Stimulated activated naive CD4-positive, alpha-beta T cell treated with Interleukin-2 at 50 U/mL for 16 hours (primary cell): Measurements from ENCODE around the gene INVS.
"Not testable (repeated sequence)": the region's sequence is repeated elsewhere in the genome, so short reads cannot be mapped to it uniquely, and the experiment has no call there.

Experiments used
- DNase-seq: peaks from one replicate; lab custom pipeline; 2025; lab: John Stamatoyannopoulos, UW

INVS gene

GRCh38 chr9:100126423-100126822 is 27.4 kb downstream of the INVS start:
- no peak for DNase-seq

DNA sequence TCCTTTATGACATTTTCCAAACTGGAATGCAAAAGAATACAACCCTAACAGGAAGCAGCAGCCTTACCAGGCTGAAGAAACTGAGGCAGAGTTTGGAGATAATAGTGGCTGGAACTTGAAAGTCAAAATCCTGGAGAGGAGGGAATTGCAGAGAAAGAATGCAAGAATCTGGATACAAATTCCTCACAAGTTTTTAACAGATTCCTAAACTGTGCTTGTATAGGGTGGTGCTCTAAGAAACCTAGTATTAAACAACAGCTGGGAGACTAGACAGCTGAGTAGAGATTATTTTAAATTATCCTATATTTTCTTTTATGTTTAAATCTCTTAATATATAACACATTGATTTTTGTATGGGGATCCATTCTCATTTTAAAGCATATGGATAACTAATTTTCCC is 30.7 kb downstream of the INVS start:
- no peak for DNase-seq

- no peak for DNase-seq
Measured at GRCh38 chr9:100131216-100131615, 32.2 kb downstream of the INVS start.

DNA sequence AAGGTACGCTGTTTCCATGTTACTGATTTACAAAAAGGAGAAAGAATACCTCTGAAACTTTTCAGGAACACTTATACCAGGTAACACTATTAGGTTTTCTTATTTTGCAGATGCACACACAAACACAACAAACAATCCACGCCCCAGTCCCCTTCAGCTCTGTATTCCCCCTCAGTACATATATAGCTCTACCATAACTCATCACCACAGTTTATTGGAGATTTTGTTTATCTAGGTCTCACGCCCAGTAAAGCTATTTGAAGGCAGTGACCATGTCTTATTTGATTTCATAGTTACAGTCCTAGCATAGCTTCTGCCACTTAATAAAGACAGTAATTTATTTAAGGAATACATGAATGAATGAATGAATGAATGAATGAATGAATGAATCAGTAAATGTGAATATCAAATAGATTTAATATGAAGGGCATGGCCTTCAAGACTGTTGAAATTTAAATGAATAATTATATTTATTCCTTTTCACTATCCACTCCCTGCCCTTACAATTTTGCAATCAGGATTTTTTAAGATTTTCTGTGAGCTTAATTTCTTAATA is 32.9 kb downstream of the INVS start:
- no peak for DNase-seq

DNA sequence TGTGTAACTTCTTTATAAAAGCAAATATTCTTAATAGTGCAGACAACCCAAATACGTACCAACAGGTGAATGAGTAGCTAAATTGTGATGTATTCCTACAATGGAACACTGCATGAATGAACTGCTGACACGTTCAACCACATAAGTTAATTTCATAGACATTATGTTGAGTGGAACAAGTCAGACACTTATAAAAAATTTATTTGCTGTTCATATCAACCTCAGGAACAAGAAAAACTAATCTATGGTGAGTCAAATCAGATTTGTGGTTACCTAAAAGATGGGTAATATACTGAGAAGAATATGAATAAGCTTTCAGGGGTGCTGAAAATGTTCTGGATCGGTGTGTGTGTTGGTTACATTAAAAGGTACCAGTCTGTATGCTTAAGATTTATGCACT is 35.7 kb downstream of the INVS start:
- no peak for DNase-seq

DNA sequence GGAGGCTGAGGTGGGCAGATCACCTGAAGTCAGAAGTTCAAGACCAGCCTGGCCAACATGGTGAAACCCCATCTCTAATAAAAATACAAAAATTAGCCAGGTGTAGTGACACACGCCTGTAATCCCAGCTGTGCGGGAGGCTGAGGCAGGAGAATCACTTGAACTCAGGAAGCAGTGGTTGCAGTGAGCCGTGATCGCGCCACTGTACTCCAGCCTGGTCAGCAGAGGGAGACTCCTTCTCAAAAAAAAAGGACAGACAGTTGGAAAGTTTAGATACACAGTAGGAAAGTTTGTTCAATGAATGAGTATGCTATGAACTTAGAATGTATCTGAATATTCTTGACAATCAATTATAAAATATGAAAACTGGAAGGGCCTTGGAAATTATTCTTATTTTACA is 37.8 kb downstream of the INVS start:
- not testable (repeated sequence) for DNase-seq

GRCh38 chr9:100140303-100140702 is 41.3 kb downstream of the INVS start:
- DNase-seq: not testable (repeated sequence)

- not testable (repeated sequence) for DNase-seq
Measured at GRCh38 chr9:100141862-100142261, 42.8 kb downstream of the INVS start.

GRCh38 chr9:100145167-100145934 is 46.3 kb downstream of the INVS start:
- DNase-seq: not testable (repeated sequence)

- DNase-seq: not testable (repeated sequence)
Measured at GRCh38 chr9:100145976-100146375, 46.9 kb downstream of the INVS start.

- DNase-seq: no peak
Measured at GRCh38 chr9:100150214-100150613, 51.2 kb downstream of the INVS start.

DNA sequence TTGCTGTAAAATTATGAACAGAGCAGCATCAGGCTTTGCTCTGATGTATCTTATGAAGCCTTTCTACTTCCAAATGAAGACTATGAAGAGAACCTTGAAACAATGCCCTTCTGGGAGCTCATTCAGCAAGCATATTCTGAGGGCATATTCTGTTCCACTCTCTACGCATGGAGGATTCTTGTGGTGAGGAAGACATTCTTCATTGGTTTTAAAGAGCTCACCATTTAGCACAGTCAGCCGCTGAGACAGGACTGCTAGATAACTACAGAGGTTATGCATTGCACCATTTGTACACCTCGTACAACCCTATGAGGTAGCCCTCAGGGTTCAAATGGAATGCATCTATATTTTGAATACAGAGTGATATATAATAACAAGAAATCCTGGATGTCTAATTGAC is 61.0 kb downstream of the INVS start:
- no peak for DNase-seq

- no peak for DNase-seq
Measured at GRCh38 chr9:100167176-100167575, 68.1 kb downstream of the INVS start.

- no peak for DNase-seq
Measured at GRCh38 chr9:100167915-100168654, 69.0 kb downstream of the INVS start.

- no peak for DNase-seq
Measured at GRCh38 chr9:100170085-100170484, 71.0 kb downstream of the INVS start.

DNA sequence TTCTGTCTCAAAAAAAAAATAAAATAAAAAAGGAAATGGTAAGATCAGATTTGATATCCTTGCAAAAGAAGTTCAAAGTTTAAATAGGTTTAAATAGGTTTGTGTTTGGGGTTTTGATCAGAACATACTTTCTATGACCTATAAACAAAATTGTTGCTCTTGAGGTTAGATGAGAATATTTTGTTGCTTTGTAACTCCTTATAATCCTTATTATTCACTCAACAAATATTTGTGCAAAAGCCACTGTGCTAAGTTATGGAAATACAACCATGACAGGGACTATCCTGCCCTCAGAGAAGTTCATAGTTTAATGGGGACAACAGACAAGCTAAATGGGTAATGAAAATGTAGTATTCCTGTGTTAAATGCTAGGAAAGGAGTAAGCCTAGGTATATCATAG is 71.5 kb downstream of the INVS start:
- DNase-seq: no peak

- no peak for DNase-seq
Measured at GRCh38 chr9:100186356-100186755, 87.3 kb downstream of the INVS start.

DNA sequence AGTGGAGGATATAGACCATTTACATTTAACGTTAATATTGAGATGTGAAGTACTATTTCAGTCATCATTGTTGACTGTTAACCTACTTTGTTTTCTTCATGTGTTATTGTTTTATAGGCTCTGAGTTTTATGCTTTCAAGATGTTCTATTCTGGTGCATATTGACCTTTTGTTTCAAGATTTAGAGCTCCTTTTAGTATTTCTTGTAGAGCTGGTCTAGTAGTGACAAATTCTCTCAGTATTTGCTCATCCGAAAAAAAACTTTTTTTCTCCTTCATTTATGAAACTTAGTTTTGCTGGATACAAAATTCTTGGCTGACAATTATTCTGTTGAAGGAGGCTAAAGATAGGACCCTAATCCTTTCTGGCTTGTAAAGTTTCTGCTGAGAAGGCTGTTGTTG is 91.3 kb downstream of the INVS start:
- no peak for DNase-seq

- no peak for DNase-seq
Measured at GRCh38 chr9:100191264-100191663, 92.2 kb downstream of the INVS start.

DNA sequence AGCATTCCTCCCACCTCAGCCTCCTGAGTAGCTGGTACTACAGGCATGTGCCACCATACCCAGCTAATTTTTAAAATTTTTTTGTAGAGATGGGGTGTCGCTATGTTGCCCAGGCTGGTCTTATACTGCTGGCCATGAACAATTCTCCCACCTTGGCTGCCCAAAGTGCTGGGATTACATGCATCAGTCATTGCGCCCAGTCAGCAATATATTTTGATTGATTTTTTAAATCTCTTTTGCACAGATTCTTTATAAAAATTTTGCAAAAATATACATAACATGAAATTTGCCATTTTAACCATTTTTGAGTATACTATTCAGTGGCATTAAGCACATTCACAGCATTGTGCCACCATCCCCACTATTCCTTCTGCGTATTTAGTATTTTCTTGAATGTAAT is 94.0 kb downstream of the INVS start:
- DNase-seq: no peak

GRCh38 chr9:100196215-100196614 is 97.2 kb downstream of the INVS start:
- DNase-seq: no peak

DNA sequence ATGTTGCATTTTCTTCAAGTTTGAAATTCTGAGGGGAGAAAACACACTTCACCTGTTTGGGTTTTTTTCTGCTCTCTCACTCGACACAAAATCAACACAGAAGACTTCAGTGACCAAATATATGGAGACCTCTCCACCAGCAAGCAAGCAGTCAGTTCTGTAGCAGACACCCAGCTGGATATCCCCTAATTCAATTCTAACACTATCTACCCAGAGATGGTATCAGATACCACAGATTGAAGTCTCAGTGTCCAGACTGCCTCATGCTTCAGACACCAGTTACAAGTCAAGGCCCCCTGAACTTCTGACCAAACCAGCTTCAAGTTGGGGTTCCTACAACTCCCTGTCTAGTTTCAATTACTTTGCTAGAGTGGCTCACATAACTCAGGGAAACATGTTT is 97.8 kb downstream of the INVS start:
- DNase-seq: no peak

- DNase-seq: no peak
Measured at GRCh38 chr9:100197553-100197952, 98.5 kb downstream of the INVS start.
